DMS 273 (cell line): Measurements from ENCODE around the gene MRM2.

Source experiments
- DNase-seq: peaks from one replicate; lab custom pipeline; 2025; ENCODE audit not compliant: unreplicated experiment; lab: John Stamatoyannopoulos, UW

The MRM2 gene

DNA sequence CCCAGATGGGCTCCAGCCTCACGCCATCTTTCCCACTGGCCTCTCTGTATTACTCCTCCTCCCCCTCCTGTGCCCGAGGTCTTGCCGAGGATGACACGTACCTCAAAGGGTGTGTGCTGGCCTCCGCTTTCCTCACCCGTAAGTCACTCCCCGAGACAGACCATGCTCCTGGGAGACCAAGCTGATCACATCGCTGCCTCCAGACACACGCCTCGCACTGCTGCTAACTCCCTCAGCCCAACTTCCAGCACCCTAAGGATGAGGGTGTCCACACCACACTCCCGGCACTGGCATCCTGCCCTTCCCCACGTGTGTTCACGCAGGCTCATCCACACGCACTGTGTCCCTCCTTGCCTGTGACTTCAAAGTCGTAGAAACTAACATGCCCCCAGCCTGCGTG is 33.3 kb downstream of the MRM2 start:
- no peak for DNase-seq

DNA sequence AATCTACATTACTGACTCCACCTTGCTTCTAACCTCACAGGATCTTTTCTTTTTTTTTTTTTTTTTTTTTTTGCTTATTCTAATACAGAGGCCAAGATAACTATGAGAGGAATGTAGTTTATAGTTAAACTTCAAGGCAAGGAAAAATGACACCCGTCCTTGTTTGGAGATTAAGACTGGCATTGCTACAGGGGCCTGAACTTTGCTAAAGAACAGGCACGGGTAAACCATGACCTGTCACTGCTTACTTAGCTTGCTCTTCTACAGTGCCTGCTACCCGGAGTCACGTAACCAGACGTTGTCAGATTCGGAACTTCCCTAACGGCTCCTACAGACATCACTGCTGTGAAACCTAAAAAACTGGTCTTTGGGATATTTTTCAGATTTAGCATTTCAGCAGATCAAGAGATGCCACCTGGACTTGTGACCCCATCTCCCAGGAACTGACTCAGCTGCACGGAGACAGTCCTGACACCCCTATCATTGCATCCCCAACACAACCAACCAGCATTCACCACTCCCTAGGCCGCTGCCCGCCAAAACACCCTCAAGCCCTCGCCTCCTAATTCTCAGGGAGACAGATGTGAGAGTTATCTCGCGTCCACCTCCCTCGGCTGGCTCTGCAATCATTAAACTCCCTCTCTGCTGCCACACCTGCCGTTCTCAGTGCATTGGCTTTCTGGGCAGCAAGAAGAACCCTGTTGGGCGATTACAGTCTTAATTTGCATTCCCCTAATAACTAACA is 36.8 kb downstream of the MRM2 start:
- no peak for DNase-seq

DNA sequence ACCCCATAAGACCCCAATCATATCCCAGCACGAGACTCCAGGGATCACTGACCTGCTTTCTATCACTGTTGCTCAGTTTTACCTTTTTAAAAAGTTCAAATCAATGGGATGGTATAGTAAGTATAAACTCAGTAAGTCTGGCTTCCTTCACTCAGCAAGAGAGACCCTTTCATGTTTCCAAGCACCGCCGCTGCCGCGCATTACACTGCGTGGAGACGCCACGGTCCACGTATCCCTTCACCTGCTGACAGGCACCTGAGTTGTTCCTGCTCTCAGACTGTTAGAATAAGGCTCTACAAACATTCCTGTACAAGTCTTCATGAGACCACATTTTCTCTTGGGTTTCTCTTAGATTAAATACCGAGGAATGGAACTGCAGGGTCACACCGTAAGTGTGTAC is 37.6 kb downstream of the MRM2 start:
- no peak for DNase-seq

DNA sequence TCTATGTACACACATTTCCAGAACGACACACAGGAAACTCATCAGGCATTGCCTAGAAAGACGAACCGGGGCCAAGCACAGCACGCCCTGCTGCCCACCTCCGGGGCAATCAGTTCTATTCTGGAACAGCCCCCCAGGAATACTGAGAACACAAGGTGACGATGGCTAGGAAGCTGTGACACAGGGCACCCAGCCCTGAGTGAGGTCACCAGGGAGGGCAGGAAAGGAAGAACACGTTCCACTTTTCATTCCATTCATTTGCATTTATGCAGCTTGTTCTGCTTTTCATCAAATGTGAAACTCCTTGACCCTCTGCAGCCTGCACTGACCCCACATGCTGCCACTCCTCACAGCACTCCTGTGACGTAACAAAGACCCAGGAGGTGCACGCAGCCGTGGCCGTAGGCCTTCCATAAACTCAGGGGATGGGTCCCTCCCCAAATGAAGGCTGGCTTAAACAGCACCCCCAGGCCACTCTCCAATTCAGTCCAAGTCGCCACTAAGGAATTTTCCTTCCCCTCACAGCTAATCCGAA is 38.2 kb downstream of the MRM2 start:
- no peak for DNase-seq

DNA sequence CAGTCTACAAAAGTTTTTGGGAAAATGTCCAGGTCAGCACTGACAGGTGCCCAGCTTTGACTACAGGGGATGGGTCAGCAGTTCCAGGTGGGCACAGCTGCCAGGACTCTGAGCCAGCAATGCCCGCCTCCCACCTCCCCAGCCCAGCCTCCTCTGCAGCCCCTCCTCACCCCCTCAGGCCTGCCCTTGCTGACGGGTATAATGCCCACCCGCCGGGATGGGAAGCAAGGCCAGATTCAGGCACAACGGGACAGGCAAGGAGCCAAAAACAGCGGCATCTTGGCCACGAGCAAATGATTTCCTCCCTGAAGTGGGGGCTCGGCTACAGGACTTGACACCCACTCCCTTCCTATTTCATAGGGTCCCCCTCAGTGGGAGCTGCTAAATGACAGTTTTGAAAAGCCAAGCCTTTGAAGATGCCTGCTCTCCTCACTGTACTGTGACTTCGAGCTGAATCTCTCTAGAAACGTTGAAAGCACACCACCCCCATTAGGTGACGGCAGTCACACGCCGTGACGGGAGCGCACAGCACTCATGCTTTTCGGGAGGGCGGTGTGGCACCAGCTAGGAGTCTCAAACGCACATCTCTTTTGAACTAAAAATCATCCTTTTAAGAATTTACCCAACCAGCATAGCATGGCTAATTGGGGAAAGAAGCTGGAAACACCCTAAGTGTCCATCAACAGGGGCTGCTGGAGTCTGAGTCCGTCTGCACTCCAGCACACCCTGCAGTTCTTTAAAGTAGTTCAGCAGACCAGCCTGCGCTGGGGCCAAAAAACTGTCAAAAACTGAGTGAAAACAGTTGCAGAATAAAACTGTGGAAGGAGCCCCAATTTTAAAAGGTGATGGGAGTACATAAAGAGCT is 38.9 kb downstream of the MRM2 start:
- no peak for DNase-seq

DNA sequence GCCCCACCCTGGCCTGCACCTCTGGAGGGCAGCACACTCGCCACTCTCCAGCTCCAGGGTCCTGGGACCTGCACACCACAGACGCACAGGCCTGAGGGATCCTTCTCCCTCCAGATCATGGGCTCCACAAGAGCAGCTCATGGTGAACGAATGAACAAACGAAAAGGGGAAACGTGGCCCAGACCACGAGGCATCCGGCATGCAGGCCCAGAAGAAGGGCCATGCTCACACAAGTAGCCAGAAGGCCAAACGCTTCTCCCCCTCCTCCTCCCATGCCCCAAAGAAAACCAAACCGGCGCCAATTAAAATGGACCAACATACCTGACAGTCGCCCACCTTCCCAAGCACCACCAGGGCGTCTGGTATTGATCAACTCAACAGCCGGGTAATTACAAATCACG is 39.6 kb downstream of the MRM2 start:
- DNase-seq: no peak

DNA sequence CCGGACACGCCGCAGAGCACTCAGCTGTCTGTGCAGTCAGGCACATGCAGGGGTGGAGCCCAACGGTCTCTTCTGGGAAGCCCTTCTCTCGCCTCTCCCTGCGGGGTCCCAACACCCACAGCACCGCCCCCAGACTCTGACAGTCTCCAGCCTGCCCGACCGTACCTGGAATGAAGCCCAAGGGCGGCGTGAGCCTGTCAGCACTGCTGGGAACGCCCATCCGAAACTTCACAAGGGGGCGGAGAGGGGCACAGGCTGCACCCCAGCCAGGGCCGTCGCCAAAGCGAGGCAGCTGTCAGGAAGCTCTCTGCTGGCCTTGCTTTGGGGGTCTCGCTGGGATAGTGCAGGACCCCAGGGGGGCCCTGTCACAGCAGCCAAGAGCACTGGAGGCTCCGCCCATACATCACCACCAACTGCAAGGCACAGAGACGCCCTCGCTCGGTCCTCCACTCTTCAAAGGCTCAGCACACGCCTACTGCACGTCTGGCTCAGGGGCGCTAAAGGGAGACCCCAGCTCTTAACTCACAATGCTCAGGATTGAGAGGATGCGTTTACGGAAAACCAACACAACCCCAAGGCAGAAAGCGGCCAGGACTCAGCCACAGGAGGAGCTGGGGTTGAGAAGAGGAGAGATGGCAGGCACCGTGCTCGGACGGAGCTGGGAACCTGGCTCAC is 40.2 kb downstream of the MRM2 start:
- no peak for DNase-seq

DNA sequence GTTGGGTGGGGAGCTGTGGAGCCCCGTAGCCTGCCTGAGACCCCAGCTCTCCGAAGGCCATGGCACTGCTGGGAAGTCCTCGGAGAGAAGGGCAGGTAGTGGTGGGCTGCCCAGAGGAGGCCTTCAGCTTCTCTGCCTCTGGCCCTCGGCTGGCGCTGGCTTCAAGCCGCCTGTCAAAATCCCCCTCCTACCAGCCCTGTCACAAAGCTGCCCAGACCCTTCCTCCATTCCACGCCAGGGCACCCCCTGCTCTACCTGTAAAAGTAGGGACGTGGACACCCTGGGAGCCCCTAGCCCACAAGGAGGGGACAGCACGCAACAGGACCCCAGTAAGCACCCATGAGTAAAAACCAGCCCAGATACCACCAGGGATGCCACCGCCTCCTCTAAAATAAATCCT is 40.9 kb downstream of the MRM2 start:
- no peak for DNase-seq

DNA sequence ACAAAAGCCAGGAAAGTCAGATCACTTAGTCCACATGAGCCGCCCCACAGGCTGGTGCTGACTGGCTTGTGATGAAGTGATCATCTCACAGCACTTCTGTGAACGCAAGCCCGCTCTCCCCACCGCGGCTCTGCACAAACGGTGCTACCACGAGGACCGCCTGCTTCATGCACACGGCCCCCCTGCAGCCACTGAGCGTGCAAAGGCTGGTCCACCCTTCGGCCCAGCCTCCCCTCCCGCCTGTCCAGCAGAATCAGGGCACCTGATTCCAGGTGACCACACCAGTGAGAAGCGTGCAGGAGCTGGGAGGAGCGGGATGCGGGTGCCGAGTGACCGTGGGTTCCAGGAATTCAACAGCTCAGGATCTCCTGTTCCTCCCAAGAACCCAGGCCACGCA is 41.4 kb downstream of the MRM2 start:
- DNase-seq: no peak

DNA sequence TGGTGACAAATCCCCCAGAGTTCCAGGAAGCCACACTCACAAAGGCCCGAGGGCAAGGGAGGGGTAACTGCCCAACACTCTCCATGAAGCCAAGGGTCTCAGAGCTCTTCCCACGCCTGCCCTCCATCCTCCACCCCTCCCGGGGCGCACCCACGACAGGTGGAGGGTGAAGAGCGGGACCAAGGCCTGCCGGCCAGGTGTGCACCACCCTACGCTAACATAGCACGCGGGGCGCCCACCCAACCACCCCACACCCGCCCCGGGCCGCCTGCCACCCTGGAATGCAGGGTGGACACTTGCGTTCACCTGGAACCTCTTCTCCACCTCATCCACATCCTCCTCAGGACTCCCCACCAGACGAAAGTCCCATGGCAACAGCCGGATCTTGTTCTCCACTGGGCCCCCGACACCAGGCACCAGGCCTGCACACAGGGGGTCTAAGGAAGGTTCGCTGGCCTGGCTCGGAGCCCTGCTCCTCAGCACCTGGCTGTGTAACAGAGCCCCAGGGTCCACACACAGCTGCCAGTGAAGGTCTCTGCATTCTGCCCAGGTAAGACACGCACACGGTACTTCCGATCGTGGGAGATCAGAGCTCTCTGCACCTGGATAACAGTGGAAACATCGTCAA is 41.9 kb downstream of the MRM2 start:
- no peak for DNase-seq

DNA sequence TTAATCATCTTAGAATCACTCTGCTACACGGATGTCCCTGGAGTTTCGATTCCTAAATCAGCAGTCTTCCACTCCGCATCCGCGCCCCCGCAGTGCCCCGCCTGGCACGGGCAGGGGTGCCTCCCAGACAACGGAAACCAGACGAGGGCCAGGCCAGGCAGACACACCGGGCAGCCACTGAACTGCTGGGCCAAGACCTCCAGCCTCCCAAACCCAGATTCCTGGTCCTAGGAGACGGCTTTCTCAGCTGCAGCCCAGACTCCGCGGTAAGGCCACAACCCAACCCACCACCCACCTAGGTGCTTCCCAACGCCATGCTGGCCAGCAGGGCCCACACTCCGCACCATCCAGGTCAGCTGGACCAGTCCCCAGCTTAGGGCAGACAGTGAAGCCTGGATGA is 42.5 kb downstream of the MRM2 start:
- no peak for DNase-seq

DNA sequence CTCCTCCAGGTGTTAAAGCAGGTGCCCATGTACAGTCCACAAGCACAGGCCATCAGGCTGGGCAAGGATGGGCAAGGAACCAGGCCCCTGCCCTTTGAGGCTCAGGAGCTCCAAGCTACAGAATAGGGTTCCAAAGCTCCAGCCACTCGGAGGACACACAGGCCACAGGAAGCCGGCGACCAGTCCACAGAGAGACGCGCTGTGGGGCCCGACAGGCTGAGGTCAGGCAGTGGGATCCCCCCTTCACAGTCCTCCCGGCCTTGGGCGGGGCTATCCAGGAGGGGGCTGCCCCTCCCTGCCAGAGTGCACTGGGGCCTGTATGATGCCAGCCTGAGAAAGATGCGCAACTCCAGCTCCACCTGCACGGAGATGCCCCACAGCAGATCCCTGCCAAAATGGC is 43.2 kb downstream of the MRM2 start:
- no peak for DNase-seq

DNA sequence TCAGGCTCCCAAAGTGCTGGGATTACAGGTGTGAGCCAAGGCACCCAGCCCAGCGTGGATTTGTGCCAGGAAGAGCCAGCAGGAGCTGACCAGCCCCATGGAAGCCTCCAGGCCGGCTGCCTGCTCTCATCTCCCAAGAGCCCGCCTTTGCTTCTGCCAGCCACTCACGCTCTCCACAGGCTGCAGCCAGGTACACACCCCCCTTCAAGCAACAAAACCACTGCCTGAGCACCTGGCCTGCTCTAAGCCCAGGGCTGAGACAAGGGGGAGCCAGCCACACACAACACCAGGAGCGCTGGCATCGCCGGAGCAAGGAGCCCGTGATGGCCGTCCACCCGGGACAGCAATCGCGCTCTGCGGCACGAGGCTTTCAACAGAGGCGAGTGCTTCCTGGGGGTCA is 43.8 kb downstream of the MRM2 start:
- peak; percentile 39 for DNase-seq

DNA sequence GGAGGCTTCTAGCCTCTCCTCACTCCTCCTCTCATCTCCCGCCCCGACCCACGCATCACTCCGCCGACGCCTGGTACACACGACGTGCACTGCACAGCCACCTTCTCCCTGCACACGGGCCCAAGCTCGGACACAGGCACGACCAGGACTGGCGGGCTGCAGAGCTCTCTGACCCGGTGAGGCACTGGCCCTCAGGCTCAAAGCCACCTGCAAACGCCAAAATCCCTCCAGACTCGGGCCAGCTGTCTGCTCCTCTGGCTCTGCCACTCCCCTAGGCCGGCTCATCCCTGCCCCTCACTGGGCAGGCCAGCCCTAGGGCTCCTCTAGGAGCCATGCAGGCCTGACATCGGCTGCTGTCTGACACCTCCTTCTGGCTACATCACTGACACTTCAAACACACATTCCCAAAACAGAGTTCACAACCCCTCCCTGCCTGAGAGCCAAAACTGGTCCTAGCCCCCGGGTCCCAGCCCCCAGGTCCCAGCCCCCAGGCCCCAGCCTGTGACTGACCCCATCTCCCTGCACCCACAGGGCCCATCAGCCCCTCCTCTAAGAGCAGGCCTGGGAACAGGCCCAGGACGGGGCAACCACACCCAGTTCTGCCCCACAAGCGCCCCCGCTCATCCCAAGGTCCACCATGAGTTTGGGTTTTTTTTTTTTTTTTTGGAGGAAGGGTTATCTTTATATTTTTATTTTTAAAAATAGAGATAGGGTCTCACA is 44.4 kb downstream of the MRM2 start:
- DNase-seq: peak; percentile 50

DNA sequence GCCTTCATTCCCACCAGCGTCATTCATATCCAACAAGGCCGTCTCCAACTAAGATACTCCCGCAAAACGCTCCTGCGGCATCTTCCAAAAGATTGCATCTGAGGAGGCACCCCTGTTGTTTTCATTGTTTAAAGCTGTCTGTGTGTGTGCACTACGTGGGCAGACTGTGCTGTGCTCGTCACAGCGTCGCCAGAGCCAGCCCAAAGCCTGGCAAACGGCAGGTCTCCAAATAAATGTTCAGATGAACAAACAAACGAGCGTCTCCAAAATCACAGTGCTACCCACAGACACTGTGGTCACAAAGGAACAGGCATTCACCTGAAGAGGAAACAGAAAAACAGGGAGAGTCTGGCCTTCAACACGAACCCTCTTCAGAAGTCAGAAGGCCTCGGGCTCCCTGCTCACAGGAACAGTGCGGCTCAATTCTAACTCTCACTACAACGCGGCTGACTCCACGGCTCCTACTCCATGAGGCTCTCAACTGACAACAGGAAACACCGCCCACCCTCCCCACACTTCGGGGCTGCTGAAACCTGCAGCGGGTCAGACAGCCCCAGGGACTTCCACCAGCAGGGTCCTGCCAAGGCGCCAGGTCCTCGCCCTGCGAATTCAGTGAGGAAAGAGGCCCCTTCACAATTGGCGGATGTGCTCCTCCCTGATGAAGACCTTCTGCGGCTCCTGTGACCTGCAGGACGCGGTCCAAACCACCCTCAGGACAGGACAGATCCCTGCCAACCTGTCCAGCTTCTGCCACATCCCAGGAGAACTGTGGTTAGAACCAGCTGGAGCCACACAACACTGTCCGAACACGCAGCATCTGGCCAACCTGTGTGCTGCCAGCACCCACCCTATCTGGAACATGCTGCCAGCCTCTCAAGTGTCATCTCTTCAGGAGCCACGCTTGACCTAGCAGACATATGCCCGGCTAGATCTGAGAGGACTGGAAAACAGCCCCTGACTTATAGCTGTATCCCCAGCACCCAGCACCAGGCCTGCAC is 45.3 kb downstream of the MRM2 start:
- DNase-seq: peak; percentile 71

DNA sequence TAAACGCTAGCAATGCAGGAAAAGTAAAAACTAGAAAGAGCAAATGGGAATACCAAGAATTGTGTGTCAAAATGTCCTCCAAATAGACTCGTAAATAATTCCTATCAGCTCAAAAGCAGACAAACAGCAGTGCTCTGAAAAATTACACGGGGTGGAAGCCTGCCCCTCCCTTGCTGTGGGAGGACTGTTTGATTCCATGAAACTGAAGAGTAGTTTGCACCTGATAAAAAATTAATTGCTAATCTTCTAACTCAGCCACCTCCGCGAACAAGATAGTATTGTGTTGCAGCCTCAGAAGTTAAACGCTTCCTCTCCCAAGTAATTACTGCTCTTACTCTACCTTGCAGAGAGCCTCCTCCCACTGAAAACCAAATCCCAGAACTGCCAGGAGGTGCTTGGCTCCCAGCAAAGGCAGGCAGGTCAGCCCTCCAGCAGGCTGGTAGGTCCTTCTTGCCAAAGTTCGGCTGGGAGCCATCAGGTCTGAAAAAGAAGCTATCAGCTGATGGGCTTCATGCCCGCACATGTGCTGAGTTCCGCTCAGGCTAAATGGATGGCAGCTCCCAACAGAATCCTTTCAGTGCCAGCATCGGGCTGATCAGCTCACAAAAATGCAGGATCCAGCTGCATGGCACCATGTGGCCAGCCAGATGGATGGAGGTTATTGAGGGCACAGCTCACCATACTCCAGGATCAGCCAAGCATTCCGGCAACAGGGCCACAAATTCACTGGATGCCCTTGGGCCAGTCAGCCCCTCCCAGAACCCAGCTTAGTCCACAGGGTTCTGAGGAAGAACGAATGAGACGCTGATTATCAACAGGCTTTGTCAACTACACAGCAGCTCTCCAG is 46.4 kb downstream of the MRM2 start:
- DNase-seq: peak; percentile 99

DNA sequence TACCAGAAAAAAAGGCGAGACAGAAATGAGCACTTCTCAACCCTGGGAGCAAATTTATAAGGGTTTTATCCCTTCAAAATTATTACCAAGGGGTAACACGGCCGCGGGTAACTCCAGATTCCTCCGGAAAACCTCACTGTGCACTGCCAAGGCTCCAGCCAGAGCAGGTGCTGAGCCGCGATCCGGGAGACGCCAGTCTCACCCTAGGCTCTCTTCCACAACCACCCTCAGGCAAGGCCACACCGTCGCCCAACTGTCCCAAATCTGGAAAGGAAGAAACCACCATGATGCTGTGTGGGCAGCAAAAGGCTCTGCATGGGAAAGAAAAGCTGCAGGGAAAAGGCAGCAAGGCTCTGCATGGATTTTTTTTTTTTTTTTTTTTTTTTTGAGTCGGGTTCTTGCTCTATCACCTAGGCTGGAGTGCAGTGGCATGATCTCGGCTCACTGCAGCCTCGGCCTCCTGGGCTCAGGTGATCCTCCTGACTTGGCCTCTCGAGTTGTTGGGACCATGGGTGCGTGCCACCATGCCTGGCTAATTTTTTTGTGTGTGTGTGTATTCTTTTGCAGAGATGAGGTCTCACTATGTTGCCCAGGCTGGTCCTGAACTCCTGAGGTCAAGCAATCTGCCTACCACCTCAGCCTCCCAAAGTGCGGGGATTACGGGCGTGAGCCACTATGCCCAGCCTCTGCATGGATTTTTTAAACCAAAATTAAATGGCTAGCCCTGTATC is 48.3 kb downstream of the MRM2 start:
- no peak for DNase-seq
